Progenitor cell of endocrine pancreas (in vitro differentiated cells): ENCODE measurements around the gene SNX9. TPM values are rescaled to one million over a fixed set of nuclear protein-coding genes. Genes with fewer than 3 reads are reported as not detected.
"Not testable (repeated sequence)": the region's sequence is repeated elsewhere in the genome, so short reads cannot be mapped to it uniquely, and the experiment has no call there.

Experiments
- DNase-seq: peaks from one replicate; pipeline ENCODE4 v3.0.0; 2021; ENCODE audit warnings: low spot score; ENCODE audit not compliant: unreplicated experiment
- H3K27ac Mint-ChIP-seq: 2 replicates; pipeline ENCODE4 v1.8.0; 2021; ENCODE audit warnings: mild to moderate bottlenecking, moderate library complexity, mixed read lengths
- H3K27me3 Mint-ChIP-seq: 2 replicates; pipeline ENCODE4 v1.8.0; 2021; ENCODE audit warnings: mixed read lengths
- H3K36me3 Mint-ChIP-seq: 2 replicates; pipeline ENCODE4 v1.8.0; 2022; ENCODE audit warnings: mixed read lengths; ENCODE audit not compliant: insufficient read depth
- H3K4me1 Mint-ChIP-seq: 2 replicates; pipeline ENCODE4 v1.8.0; 2021; ENCODE audit warnings: low read depth, mixed read lengths
- H3K4me3 Mint-ChIP-seq: 2 replicates; pipeline ENCODE4 v1.8.0; 2021; ENCODE audit warnings: low read depth, mild to moderate bottlenecking, moderate library complexity, mixed read lengths
- H3K9me3 Mint-ChIP-seq: 2 replicates; pipeline ENCODE4 v1.8.0; 2021; ENCODE audit warnings: low read depth, mixed read lengths
- CTCF ChIP-seq: fragments of 200-600 bp; sonication (generic); IDR thresholded peaks from one replicate; pipeline ENCODE4 v1.5.0; 2021; ENCODE audit warnings: antibody characterized with exemption, mild to moderate bottlenecking; ENCODE audit not compliant: unreplicated experiment
- total RNA-seq: library from RNA; stranded (reverse); gene quantifications from 2 replicates; pipeline ENCODE4 v1.2.1, GENCODE V29; 2021

Gene SNX9
- total RNA-seq, 1 donor from 2014 or later: 29.3 TPM

GRCh38 chr6:157946865-157947532, 124.0 kb downstream of the SNX9 start:
- Mint-ChIP-seq H3K27me3 (no peaks in the 10 kb centered on the region), H3K36me3 (peaks cover 48% of the 10 kb centered on the region), H3K4me3 (no peak overlapping the region), H3K4me1 (peaks cover 6% of the 10 kb centered on the region), H3K27ac (no peak overlapping the region), H3K9me3 (peaks cover 25% of the 10 kb centered on the region)
- TF ChIP-seq CTCF: no peak
- no peak for DNase-seq

GRCh38 chr6:157950899-157951298, 127.9 kb downstream of the SNX9 start:
- not testable (repeated sequence) for DNase-seq, H3K4me3 Mint-ChIP-seq, H3K27me3 Mint-ChIP-seq
- peak overlapping the region; percentile 45 for H3K27ac Mint-ChIP-seq
- H3K36me3 Mint-ChIP-seq: peaks cover 23% of the 10 kb centered on the region
- peaks cover 35% of the 10 kb centered on the region for H3K4me1 Mint-ChIP-seq
- H3K9me3 Mint-ChIP-seq: peaks cover 25% of the 10 kb centered on the region

- Mint-ChIP-seq H3K27me3 (no peaks in the 10 kb centered on the region), H3K4me3 (no peak overlapping the region), H3K27ac (peak overlapping the region; percentile 60), H3K36me3 (peaks cover 14% of the 10 kb centered on the region), H3K4me1 (peaks cover 35% of the 10 kb centered on the region), H3K9me3 (peaks cover 25% of the 10 kb centered on the region)
- no peak for DNase-seq
- no peak for TF ChIP-seq CTCF
Observed at GRCh38 chr6:157951828-157952227, 128.8 kb downstream of the SNX9 start.

GRCh38 chr6:157952861-157953351, 129.9 kb downstream of the SNX9 start:
- H3K27ac Mint-ChIP-seq: peak overlapping the region; percentile 98
- TF ChIP-seq CTCF: no peak
- no peak for DNase-seq
- peaks cover 26% of the 10 kb centered on the region for H3K9me3 Mint-ChIP-seq
- peaks cover 8% of the 10 kb centered on the region for H3K36me3 Mint-ChIP-seq
- no peak overlapping the region for H3K4me3 Mint-ChIP-seq
- peaks cover 35% of the 10 kb centered on the region for H3K4me1 Mint-ChIP-seq
- H3K27me3 Mint-ChIP-seq: no peaks in the 10 kb centered on the region

- Mint-ChIP-seq H3K4me3 (peak overlapping the region; percentile 59), H3K9me3 (peaks cover 28% of the 10 kb centered on the region), H3K27ac (peak overlapping the region; percentile 98), H3K27me3 (no peaks in the 10 kb centered on the region), H3K4me1 (peaks cover 35% of the 10 kb centered on the region), H3K36me3 (peaks cover 9% of the 10 kb centered on the region)
- TF ChIP-seq CTCF: no peak
- no peak for DNase-seq
Observed at GRCh38 chr6:157953580-157954091, 130.6 kb downstream of the SNX9 start.
